ENCODE measurements around the gene WDR1. TPM values are rescaled to one million over a fixed set of nuclear protein-coding genes. Genes with fewer than 3 reads are reported as not detected.

WDR1 gene
- total RNA-seq, 1 experiment from 2014 or later: 223 TPM

GRCh38 chr4:10118048-10119004, 1.7 kb upstream of the WDR1 start:
- intact Hi-C loops (cut with micrococcal nuclease): loop anchor here (5.0 kb wide), 1 partner anchor 1624 kb away; no protein-coding TSS in a partner anchor
- H3K79me2 ChIP-seq (ENCODE audit: insufficient read depth, low read length): peaks cover 29% of the 10 kb centered on the region
- H3K9ac ChIP-seq (ENCODE audit: low read length): no peak overlapping the region
- no peak for DNase-seq (ENCODE audit: low read depth, low spot score)
- H3K4me2 ChIP-seq (ENCODE audit: low read length): peak overlapping the region; percentile 97; the same call in 1 of the 2 replicates
- no peaks in the 10 kb centered on the region for H3K9me3 ChIP-seq (ENCODE audit: control insufficient read depth in 1 of 2, insufficient read depth in 1 of 2, low read depth in 1 of 2, low read length in 2 of 2)
- H4K20me1 ChIP-seq (ENCODE audit: insufficient read depth): peaks cover 7% of the 10 kb centered on the region; the same call in 1 of the 2 replicates
- no peaks in the 10 kb centered on the region for H3K9me2 ChIP-seq (ENCODE audit: insufficient read depth)
- ATAC-seq: no peak
- no peak overlapping the region for H2AFZ ChIP-seq (ENCODE audit: low read depth, low read length, poor library complexity, severe bottlenecking)
- ChIA-PET RAD21 (ENCODE audit: low non-redundant PET in 1 of 2, low total read pairs in 2 of 2, uncharacterized antibody in 2 of 2, unreplicated experiment in 2 of 2) (no interaction called here), CTCF (no interaction called here), POLR2A (interaction anchor here (0.7 to 3.2 kb wide), 8 partner anchors 8 to 1179 kb away, joined by 3 to 38 read pairs (median 4); no protein-coding TSS in a partner anchor)
- no peak overlapping the region for H3K27ac ChIP-seq (ENCODE audit: low read depth, low read length)
- no peaks in the 10 kb centered on the region for H3K27me3 ChIP-seq (ENCODE audit: insufficient read depth, low read length)
- H3K36me3 ChIP-seq (ENCODE audit: control insufficient read depth in 1 of 2, insufficient read depth in 2 of 2, low read length in 2 of 2): peaks cover 18 to 24% of the 10 kb centered on the region in 2 experiments
- TF ChIP-seq SIN3A (IDR thresholded peaks at IDR 0.05; ENCODE audit: low read depth): no peak
- no peak for TF ChIP-seq RAD21 (IDR thresholded peaks at IDR 0.05; ENCODE audit: low read depth)
- no peak for TF ChIP-seq ZNF274 (IDR thresholded peaks at IDR 0.05; ENCODE audit: low read depth, low read length)
- peak; percentile 36; the same call in 1 of the 2 replicates for TF ChIP-seq POLR2AphosphoS5 (IDR thresholded peaks at IDR 0.05; ENCODE audit: low read depth, low read length)
- peak overlapping the region in 1 of 2 experiments; percentile 83; a peak in 1 of 4 replicates for H3K4me3 ChIP-seq (replicated peaks in 1 of 2; ENCODE audit: low read depth in 1 of 2, low read length in 2 of 2)
- BruUV-seq (replicated peaks): no TSS peak
- H3K4me1 ChIP-seq (ENCODE audit: control insufficient read depth in 1 of 2, insufficient read depth in 2 of 2, low read length in 2 of 2): peaks cover 9 to 24% of the 10 kb centered on the region in 2 experiments

GRCh38 chr4:10117359-10118047, 904 bp upstream of the WDR1 start:
- Histone ChIP-seq H3K9ac (ENCODE audit: low read length) (peak overlapping the region; percentile 90), H2AFZ (ENCODE audit: low read depth, low read length, poor library complexity, severe bottlenecking) (no peak overlapping the region), H3K4me3 (replicated peaks in 1 of 2; ENCODE audit: low read depth in 1 of 2, low read length in 2 of 2) (peak overlapping the region; percentile 83 to 85), H4K20me1 (ENCODE audit: insufficient read depth) (peaks cover 7% of the 10 kb centered on the region; the same call in 1 of the 2 replicates), H3K36me3 (ENCODE audit: control insufficient read depth in 1 of 2, insufficient read depth in 2 of 2, low read length in 2 of 2) (peaks cover 22 to 32% of the 10 kb centered on the region in 2 experiments), H3K27ac (ENCODE audit: low read depth, low read length) (peak overlapping the region; percentile 72), H3K9me3 (ENCODE audit: control insufficient read depth in 1 of 2, insufficient read depth in 1 of 2, low read depth in 1 of 2, low read length in 2 of 2) (no peaks in the 10 kb centered on the region), H3K79me2 (ENCODE audit: insufficient read depth, low read length) (peaks cover 37% of the 10 kb centered on the region), H3K4me2 (ENCODE audit: low read length) (peak overlapping the region; percentile 97), H3K9me2 (ENCODE audit: insufficient read depth) (no peaks in the 10 kb centered on the region), H3K4me1 (ENCODE audit: control insufficient read depth in 1 of 2, insufficient read depth in 2 of 2, low read length in 2 of 2) (peaks cover 9 to 24% of the 10 kb centered on the region in 2 experiments), H3K27me3 (ENCODE audit: insufficient read depth, low read length) (no peaks in the 10 kb centered on the region)
- BruUV-seq (replicated peaks): TSS peak; percentile 88
- no peak for ATAC-seq
- CTCF ChIA-PET: interaction anchor here (0.7 to 1.2 kb wide), 2 partner anchors 11 to 55 kb away, joined by 3 to 4 read pairs; no protein-coding TSS in a partner anchor
- POLR2A ChIA-PET: interaction anchor here (0.7 to 3.2 kb wide), 17 partner anchors 8 to 1180 kb away, joined by 3 to 38 read pairs (median 4); no protein-coding TSS in a partner anchor
- intact Hi-C loops (cut with micrococcal nuclease): loop anchor here (5.0 kb wide), 1 partner anchor 1625 kb away; no protein-coding TSS in a partner anchor
- RAD21 ChIA-PET (ENCODE audit: low non-redundant PET in 1 of 2, low total read pairs in 2 of 2, uncharacterized antibody in 2 of 2, unreplicated experiment in 2 of 2): no interaction called here
- DNase-seq (ENCODE audit: low read depth, low spot score): no peak
- TF ChIP-seq CEBPB (IDR thresholded peaks at IDR 0.05; ENCODE audit: low read depth) (no peak), CBX3 (IDR thresholded peaks at IDR 0.05; ENCODE audit: low read depth) (no peak), REST (IDR thresholded peaks at IDR 0.05; ENCODE audit: low read depth) (no peak), MAX (IDR thresholded peaks at IDR 0.05) (no peak), JUND (IDR thresholded peaks at IDR 0.05) (no peak), CTCF (IDR thresholded peaks at IDR 0.05 in 2 of 3, conservative IDR thresholded peaks at IDR 0.05 in 1 of 3; ENCODE audit: borderline replicate concordance in 1 of 3, insufficient read depth in 1 of 3, low read depth in 2 of 3, low read length in 2 of 3) (no peak), EZH2phosphoT487 (IDR thresholded peaks at IDR 0.05; ENCODE audit: borderline replicate concordance) (no peak)
